Fibroblast of pulmonary artery (primary cell): Measurements from ENCODE around the gene TTC28.

Experiments
- DNase-seq: peaks from one replicate; pipeline ENCODE4 v3.0.0-alpha.2; 2010; ENCODE audit warnings: low read depth
- H3K4me3 ChIP-seq: replicated peaks from 2 replicates; pipeline ENCODE4 v1.5.1; 2011; ENCODE audit warnings: low read depth, mild to moderate bottlenecking, control low read depth, low read length, moderate library complexity
- TF ChIP-seq, protein P1 (sequence below): IDR thresholded peaks from 2 replicates; pipeline ENCODE4 v1.5.1; 2011; ENCODE audit warnings: mild to moderate bottlenecking, control low read depth, low read length, inconsistent platforms; ENCODE audit errors: missing control alignments

The TTC28 gene

DNA sequence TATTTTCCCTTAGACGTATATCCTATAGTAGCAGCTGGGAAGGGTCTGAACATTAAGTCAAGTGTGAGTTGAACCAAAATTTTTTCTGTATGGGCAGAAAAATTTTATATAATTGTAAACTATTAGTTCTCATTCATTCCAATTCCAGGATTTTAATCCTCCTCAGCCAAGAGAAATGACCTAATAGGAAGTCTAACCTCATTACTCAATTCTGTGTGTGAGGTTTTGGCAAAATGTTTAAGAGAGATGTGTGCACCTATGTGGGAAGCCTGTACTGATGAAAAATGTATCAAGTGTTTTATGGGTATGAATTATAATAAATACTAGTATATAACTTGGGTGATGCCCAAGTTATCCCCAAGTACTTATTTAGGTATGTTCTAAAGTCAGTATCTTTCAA is 449.0 kb downstream of the TTC28 start:
- TF ChIP-seq, protein P1, sequence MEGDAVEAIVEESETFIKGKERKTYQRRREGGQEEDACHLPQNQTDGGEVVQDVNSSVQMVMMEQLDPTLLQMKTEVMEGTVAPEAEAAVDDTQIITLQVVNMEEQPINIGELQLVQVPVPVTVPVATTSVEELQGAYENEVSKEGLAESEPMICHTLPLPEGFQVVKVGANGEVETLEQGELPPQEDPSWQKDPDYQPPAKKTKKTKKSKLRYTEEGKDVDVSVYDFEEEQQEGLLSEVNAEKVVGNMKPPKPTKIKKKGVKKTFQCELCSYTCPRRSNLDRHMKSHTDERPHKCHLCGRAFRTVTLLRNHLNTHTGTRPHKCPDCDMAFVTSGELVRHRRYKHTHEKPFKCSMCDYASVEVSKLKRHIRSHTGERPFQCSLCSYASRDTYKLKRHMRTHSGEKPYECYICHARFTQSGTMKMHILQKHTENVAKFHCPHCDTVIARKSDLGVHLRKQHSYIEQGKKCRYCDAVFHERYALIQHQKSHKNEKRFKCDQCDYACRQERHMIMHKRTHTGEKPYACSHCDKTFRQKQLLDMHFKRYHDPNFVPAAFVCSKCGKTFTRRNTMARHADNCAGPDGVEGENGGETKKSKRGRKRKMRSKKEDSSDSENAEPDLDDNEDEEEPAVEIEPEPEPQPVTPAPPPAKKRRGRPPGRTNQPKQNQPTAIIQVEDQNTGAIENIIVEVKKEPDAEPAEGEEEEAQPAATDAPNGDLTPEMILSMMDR: no peak
- peak; percentile 40 for DNase-seq
- H3K4me3 ChIP-seq: no peak overlapping the region

DNA sequence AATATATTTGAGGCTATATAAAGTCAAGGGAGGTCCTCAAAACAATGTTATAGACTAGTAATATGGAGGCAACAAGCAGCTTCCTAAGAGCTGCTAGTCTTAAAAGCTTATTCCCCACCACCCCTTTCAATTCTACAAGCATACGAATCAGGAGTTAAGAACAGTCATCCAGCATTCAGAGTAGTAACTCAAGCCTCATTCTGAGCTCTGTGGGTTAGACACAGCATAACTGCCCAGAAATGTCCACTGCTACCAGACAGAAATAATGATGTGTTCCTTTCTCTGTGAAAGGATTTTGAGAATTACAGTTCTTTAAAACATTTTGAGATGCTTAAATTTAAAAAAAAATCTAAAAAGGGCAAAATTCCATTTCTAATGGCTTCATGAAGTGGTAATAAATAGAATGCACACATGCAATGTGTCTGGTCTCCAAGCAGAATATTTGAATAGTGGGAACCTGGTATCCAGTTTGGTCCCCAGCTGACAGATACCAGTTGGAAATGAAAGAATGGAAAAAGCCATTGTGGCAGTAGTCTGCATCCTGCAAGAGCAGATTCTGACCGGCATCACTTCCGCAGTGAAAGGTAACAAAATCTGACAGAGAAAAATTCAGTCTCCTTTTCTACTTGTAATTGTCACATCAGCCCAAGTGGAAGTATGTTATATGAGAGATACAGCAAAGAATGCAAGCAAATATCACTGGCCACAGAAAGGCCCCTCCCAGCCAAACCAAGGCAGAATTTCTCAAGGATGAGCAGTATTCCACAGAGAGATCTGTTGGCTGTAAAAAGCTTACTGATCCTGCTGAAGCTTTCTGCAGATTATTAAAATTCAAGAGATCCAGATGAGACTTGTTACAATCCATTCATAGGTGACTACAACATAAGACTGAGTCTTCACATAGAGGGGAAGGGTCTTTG is 449.8 kb downstream of the TTC28 start:
- TF ChIP-seq, protein P1: no peak
- peak; percentile 30 for DNase-seq
- H3K4me3 ChIP-seq: no peak overlapping the region

DNA sequence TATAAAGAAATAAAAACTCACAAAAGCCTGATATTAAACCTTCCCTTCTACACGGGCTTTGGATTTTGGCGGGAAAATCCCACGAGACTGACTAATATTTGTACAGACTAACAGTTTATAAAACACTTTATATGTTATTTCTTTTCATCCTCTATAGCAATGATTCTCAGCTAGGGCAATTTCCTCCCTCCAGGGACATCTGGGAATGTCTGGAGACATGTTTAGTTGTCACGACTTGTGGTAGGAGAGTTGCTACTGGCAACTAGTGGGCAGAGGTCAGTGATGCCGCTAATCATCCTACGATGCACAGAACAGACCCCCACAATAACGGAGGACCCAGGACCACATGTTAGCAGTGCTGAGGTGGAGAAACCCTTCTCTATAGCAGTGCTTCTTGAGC is 455.8 kb downstream of the TTC28 start:
- H3K4me3 ChIP-seq: no peak overlapping the region
- TF ChIP-seq, protein P1: no peak
- no peak for DNase-seq

DNA sequence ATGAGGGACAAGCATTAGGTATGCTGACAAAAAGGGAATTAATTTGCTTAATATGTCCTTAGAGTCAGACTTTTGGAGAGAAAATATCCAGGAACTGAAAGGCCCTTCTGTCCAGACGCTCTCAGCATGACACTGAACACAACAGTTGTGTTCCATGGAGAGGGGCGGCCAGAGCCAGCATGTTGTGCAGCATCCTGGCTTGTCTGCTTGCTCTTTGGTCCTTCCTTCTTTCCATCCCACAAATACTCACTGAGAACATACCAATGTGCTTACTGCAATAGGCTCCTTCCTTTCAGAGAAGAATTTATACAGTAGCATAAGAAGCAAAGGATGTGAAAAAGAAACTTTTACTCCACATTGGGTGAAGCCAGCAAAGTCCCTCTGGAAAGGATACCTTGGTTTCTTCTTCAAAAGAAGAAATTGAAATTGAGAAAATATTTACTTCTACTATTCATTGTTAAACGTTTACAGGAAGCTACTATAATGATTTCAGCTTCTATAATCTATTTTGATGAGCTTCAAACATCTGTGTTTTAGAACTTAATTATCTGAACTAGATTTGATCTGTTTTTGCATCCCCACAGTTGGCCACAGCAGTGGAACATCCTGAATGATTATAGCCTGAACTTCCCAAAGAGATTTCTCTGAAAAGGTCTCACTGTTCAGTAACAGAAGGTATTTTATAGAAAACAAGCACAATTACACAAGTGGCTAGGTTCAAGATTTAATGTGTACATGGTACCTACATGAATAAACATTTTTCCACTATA is 456.5 kb downstream of the TTC28 start:
- TF ChIP-seq, protein P1: no peak
- no peak for DNase-seq
- H3K4me3 ChIP-seq: no peak overlapping the region

DNA sequence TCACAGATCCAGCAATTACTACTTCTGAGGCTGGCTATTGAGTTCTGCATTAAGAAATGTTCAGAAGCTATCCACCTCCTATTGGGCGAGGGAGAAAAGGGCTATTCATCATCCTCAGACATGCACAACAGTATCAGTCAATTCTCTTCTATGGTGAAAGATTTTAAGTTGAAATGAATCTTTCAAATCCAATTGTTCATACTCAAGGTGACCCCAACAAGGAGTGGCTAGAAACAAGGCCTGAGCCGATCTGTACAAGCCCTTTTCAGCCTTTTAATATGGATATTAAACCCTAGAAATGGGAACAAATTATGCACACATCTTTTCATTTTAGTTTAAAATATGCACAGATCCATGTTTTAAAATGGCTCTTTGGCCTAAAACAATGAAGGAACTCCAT is 457.1 kb downstream of the TTC28 start:
- TF ChIP-seq, protein P1: no peak
- no peak for DNase-seq
- H3K4me3 ChIP-seq: no peak overlapping the region

DNA sequence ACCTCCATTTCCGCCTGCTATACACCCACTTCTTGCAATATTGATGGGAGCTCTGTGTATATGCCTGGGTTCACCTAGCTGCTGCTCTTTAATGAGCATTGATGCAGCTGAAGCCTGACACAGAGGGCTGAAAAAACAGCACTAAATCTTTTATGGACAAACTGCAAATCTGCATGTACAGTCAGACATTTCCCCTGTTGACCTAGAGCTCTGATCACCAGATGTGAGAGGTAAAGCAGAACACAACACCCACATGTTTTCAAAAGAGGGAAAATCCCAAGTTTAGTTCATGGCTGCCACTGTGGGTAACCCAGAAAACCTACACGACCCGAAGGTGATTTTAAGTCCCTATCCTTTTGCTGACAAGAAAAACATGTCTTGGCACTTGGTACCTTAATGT is 457.6 kb downstream of the TTC28 start:
- H3K4me3 ChIP-seq: no peak overlapping the region
- DNase-seq: no peak
- TF ChIP-seq, protein P1: no peak
